HTR-8/SVneo (cell line): Measurements from ENCODE around the gene LRRTM4.
A peak's percentile ranks its signal among the peaks of the same experiment; 100 is the strongest.

ENCODE experiments used
- DNase-seq: peaks from one replicate; pipeline ENCODE4 v3.0.0; 2011; ENCODE audit warnings: low spot score, mixed read lengths; ENCODE audit not compliant: insufficient read length
- FAIRE-seq: peaks from 2 replicates; lab custom pipeline; 2011; peaks lifted over from hg19 to GRCh38; lab: Jason Lieb, UNC

The LRRTM4 gene

DNA sequence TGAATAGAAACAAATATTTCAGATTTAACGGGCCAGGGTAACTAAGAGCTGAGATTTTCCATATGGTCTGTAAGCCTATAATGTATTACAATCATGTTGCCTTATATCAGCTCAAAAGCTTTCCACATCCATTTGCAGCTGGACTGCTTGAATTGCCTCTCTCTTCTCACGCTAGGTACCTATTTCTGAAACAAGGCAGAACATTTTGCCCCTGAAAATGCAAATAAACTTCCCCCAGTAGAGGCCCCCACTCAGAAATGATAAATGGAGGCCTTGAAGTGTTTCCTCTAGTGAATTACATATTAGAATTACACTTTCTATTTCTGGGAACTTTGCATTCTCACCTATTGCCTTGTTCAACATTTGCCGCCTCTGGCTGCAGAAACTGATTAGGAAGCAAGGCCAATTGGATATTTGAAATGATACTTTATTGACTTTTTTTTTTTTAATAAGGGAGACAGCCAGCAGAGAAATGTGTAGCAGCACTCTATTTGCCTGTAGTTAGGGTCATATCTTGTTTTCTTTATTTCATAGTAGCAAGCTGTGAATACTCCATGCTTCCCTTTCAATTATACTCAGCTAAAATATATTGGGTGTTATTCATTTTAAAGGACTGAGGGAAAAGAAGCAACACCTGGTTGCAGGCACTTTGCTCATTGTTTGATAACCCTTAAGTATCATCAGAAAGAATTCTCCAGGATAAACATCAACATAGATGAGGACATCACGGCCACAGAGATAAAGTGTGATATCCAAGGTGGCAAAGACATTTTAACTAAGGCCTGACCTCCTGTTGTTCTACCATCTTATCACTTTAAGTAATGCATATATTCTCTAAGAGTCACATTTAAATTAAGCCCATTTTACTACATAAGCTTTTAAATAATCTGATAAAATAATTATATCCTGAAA is 505.5 kb downstream of the LRRTM4 start:
- no peak for FAIRE-seq
- DNase-seq = no peak

DNA sequence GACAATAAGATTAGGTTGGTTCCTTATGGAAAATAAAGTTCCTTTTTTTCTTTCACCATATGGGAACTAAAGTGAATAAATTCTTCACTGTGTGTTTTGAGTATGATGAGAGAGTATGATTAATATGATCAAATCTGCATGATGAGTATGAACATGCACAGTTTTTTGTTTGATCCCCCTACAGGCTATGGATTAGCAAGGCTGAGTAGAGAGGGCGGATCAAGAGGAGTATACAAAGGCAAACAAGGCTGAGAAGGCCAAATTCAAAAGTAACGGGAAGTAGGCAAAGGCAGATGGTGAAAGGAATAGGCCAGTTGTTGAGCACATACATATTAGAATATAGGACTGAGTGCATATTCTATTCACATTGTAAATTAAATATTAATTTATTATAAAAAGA is 508.2 kb downstream of the LRRTM4 start:
- no peak for DNase-seq
- FAIRE-seq = no peak

GRCh38 chr2:77013457-77013856 is 508.7 kb downstream of the LRRTM4 start:
- DNase-seq (no peak), FAIRE-seq (no peak)

GRCh38 chr2:77009307-77009706 is 512.9 kb downstream of the LRRTM4 start:
- DNase-seq = no peak
- FAIRE-seq = no peak

GRCh38 chr2:77008853-77009252 is 513.3 kb downstream of the LRRTM4 start:
- FAIRE-seq = no peak

GRCh38 chr2:77007686-77008085 is 514.5 kb downstream of the LRRTM4 start:
- FAIRE-seq (no peak), DNase-seq (no peak)

More at GRCh38 chr2:77008853-77009252, 513.3 kb downstream of the LRRTM4 start:
- DNase-seq = no peak

- DNase-seq = no peak
- no peak for FAIRE-seq
Observed at GRCh38 chr2:77005522-77005921, 516.7 kb downstream of the LRRTM4 start.

DNA sequence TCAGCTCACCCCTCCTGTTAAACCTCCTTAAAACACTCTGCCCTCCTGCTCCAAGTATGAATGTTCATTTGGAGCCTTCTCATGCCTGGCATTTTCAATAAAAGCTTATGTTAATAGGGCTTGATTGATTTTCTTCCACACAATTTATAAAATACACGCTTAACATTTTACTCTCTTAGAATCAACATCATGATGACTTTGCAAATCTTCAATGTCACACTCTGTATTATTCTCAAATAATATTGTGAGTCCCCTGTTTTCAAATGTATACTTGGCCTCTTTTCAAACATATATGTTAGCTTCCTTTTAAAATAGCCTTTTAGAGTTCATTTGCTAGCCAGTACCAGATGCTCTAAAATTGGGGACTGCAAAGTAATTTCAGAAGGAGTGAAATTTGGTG is 520.3 kb downstream of the LRRTM4 start:
- no peak for DNase-seq
- FAIRE-seq = no peak

DNA sequence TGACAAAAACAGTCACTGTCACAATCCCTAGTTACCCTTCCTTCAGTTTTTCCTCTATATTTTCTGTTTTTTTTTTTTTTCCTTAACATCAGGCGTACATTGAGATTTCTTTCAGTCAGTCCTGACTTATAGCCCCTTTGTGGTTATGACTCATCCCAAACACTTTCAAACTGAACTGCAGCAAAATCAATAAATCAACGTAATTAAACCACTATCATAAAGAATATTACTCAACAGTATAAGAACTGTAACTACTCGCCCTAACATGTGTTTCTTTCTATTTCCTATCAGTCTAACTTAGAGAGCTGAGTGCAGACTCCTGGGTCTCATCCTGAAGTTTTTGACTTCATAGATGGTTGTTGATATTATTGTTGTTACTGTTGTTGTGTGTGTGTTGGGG is 523.5 kb downstream of the LRRTM4 start:
- no peak for FAIRE-seq
- peak; percentile 3 for DNase-seq

- no peak for DNase-seq
- no peak for FAIRE-seq
Observed at GRCh38 chr2:76998152-76998551, 524.0 kb downstream of the LRRTM4 start.

DNA sequence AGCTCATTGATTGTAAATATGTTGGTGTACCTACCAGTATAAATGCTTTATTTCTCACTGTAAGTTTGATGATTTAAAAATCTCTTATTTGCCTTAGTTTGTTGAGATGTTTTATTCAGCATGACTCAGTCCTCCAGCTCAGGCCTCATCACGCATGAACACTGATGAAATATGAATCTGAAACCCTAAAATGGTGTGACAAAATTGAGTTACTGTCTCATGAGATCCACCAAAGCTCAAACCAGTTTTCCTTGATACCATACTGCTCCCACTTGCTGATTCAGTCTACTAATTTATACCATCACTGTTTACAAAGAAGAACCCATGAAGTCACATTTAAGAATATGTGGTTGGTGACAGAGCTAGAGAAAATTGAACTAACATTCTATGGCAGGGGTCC is 524.9 kb downstream of the LRRTM4 start:
- no peak for FAIRE-seq

GRCh38 chr2:76985387-76986136 is 536.6 kb downstream of the LRRTM4 start:
- no peak for FAIRE-seq
- no peak for DNase-seq

More for the DNA sequence above, 524.9 kb downstream of the LRRTM4 start:
- DNase-seq = no peak

DNA sequence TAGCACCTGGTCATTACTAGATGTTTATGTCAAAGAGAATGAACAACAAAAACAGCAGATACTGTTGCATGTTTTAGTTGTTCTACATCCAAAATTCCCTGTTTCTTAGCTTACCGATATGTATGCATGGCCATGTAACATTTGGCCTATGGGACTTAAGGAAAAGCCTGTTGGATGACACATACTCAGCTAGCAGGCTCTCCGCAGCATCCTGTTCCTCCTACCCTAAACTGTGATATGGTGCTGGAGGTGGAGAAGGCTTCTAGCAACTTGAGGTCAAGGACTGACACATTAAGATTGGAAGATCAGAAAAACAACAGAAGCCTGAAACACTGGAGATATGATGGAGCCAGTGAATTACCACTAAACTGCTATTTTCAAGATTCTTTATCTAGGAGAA is 537.8 kb downstream of the LRRTM4 start:
- FAIRE-seq (no peak), DNase-seq (no peak)

DNA sequence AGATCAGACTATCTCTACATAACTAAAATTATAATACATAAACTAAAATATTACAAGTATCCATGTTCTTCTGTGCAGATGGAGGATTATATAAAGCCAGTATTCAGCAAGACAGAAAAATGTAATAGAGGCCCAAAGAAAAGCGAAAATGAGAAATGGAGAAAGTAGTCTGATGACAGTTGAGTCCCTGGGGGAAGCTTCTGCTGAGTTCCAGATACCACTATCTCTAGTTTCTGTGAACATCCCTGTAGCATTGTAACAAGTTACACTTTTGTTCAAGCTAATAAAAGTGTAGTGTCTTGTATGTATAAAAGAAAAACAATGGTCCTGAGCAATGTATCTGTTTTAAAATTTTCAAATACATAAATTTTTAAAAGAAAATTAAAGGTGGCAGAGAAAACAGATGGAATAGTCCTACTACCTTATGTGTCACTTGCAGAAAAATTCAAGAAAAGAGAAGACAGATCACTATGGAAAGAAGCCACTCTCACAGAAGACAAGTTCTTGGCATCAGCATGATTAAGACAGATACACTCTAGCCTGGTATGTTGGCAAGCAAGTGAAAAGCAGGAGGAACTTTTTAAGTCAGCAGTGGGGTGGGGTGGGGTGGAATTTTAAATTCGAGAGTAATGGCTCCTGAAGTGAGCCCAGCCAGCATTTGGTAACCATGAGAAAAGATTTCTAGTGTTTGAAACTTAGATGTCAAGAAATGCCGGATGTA is 541.9 kb downstream of the LRRTM4 start:
- FAIRE-seq (no peak), DNase-seq (no peak)

DNA sequence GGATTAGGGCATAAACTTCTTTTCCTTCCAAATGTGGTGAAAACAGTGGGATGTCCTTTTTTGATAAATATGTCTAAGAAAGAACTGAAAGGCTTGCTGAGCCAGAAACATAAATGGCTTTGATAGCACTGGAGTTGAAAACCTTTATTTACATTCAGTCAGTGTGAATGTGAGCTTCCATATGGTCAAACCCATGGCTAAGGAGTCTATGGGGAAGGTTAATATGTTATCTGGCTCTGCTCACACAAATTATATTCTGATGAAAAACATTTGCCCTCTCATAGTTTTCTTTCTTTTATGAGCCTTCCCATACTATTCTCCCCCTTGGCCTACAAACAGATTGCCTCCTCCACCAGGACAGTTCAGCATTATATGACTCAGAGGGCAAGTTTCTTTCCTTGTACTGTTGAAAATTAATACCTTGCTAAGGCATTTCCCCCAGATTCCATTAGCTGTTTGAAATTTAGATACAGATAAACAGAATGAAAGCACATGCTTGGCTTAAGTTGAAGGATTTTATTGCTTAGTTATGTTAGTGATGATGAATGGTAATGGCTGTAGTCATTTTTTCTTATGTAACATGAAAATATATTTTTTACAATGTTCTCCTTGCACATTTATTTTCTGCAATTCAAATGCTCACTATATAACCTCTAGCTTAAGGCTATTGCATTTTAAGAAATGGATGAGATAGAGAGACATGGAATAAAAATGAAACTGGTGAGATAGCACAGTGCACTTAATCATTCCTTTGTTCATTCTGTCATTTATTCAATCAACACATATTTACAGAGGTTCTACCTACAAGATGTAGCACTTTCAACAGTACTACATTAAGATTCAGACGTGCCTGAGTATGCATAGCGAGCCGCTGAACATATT is 544.1 kb downstream of the LRRTM4 start:
- FAIRE-seq = no peak
- no peak for DNase-seq

DNA sequence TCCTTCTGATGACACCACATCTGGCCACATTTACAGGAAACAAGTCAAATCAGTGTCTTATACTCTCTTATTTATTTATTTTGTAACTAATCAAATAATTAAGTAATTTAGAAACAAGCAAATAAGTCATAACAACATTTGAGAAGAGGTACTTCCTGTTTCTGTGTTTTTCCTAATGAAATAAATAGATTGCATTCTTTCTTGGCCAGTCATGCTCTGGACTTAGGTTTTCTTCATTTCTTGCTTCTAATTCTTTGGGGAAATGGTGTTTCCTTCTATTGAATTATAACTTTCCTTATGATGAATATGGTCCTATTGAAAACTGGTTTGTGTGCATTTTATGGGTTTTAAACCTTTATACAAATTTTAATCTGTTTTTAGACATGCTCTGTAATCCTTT is 546.4 kb downstream of the LRRTM4 start:
- DNase-seq (no peak), FAIRE-seq (no peak)

DNA sequence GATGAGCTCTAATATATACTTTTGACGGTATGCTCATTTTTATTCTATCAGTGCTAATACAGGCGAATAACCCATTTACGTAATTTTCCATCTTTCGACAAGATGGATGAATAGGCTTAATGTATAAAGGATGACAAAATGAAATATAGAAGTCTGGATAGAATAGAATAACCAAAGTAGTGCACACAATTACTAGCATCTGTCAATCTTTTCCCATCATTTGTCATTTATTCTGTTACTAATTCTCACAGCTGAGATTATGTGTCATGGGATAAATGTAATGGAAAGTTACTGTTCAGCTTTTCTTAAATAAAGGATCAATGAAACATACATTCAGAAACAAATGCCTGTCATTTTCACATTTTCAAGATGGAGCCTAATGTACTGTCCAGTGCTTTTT is 548.6 kb downstream of the LRRTM4 start:
- FAIRE-seq = no peak

GRCh38 chr2:76965772-76966171 is 556.4 kb downstream of the LRRTM4 start:
- DNase-seq = no peak
- FAIRE-seq = no peak

More for the DNA sequence above, 548.6 kb downstream of the LRRTM4 start:
- DNase-seq = no peak

- FAIRE-seq (no peak), DNase-seq (no peak)
Observed at GRCh38 chr2:76958749-76959148, 563.4 kb downstream of the LRRTM4 start.
